Ovary (tissue), 3 donors: ENCODE data around the gene LGALS3.

Source experiments
- CTCF ChIP-seq, 3 donors: fragments of 450-650 bp in 2 of 3; fragments of 200-600 bp in 1 of 3; IDR thresholded peaks; one replicate each; pipeline versions ENCODE4 v1.5.1 to v1.8.0; 2016 to 2022; ENCODE audit warnings: antibody characterized with exemption in 3 of 3, mild to moderate bottlenecking in 1 of 3
- POLR2A ChIP-seq: fragments of 450-650 bp; IDR thresholded peaks from one replicate; pipeline ENCODE4 v1.6.1; 2017; ENCODE audit warnings: antibody characterized with exemption, mild to moderate bottlenecking, moderate library complexity
- donor health status: DM: no; HTN: no; CAD: no.

GRCh38 chr14:55133416-55133815 lies 4.4 kb downstream of the LGALS3 start:
- peak in 2 of 3 donors; percentile 12 to 55 for TF ChIP-seq CTCF (IDR thresholded peaks at IDR 0.05)
- TF ChIP-seq POLR2A, result no peak
